GM12878 (cell line): ENCODE results near the gene SV2B. TPM values are rescaled to one million over a fixed set of nuclear protein-coding genes. Genes with fewer than 3 reads are reported as not detected.

Experiments used
- ATAC-seq: fragments of 200-7000 bp; cut with Tn5 transposase; 3 replicates; pipeline ENCODE4 v1.9.1; 2020; ENCODE audit warnings: mild to moderate bottlenecking, moderate library complexity
- BruUV-seq: library from RNA; stranded (reverse); fragments of 400-500 nt; replicated peaks from 2 replicates; lab custom pipeline; 2021; lab: Mats Ljungman, UMichigan
- CTCF ChIA-PET: fragments of 300-600 bp; sonication (Branson Sonifier 250); formaldehyde crosslinking; extraction: SDS; loops from one replicate; lab custom pipeline; 2021; ENCODE audit warnings: inconsistent platforms; lab: Yijun Ruan, JAX
- POLR2A ChIA-PET: fragments of 350-600 bp; formaldehyde crosslinking; extraction: SDS; loops from one replicate; lab custom pipeline; 2021; ENCODE audit warnings: inconsistent platforms; lab: Charles Lee
- RAD21 ChIA-PET: fragments of 300-600 bp; sonication (Branson Sonifier 250); formaldehyde crosslinking; loops from one replicate; lab custom pipeline; 2023; ENCODE audit warnings: antibody characterized with exemption; ENCODE audit not compliant: unreplicated experiment; lab: Charles Lee
- SMC1A ChIA-PET: fragments of 300-600 bp; sonication (Branson Sonifier 250); formaldehyde crosslinking; loops from one replicate; lab custom pipeline; 2023; ENCODE audit not compliant: unreplicated experiment, uncharacterized antibody; lab: Charles Lee
- DNase-seq: peaks from one replicate; pipeline ENCODE4 v3.0.0-alpha.2; 2011; ENCODE audit warnings: low read depth, low spot score
- FAIRE-seq: peaks from 3 replicates; lab custom pipeline; 2011; peaks lifted over from hg19 to GRCh38; lab: Jason Lieb, UNC
- H2AFZ ChIP-seq: 2 replicates; pipeline ENCODE4 v1.6.0; 2011; ENCODE audit warnings: low read depth, low read length, control low read depth; ENCODE audit not compliant: control insufficient read depth
- H3K27ac ChIP-seq: 2 replicates; pipeline ENCODE4 v1.5.1; 2011; ENCODE audit warnings: control low read depth; ENCODE audit not compliant: control insufficient read depth, insufficient read depth
- H3K27me3 ChIP-seq, 2 experiments: replicated peaks in 1 of 2; 2 replicates each; pipeline versions ENCODE4 v1.6.0 to v1.6.1; 2011; ENCODE audit warnings: low read length in 1 of 2; ENCODE audit not compliant: control insufficient read depth in 2 of 2, insufficient read depth in 2 of 2
- H3K36me3 ChIP-seq, 2 experiments: 2 replicates each; pipeline ENCODE4 v1.5.1; 2011; ENCODE audit warnings: low read length in 1 of 2; ENCODE audit not compliant: control insufficient read depth in 2 of 2, insufficient read depth in 2 of 2
- H3K4me1 ChIP-seq: 2 replicates; pipeline ENCODE4 v1.6.1; 2011; ENCODE audit warnings: mild to moderate bottlenecking, low read length, moderate library complexity, mixed read lengths; ENCODE audit not compliant: control insufficient read depth, insufficient read depth
- H3K4me2 ChIP-seq: 2 replicates; pipeline ENCODE4 v1.6.0; 2011; ENCODE audit warnings: control low read depth; ENCODE audit not compliant: control insufficient read depth, insufficient read depth
- H3K4me3 ChIP-seq: fragments of 200-600 bp; sonication (generic); 2 replicates; pipeline ENCODE4 v1.5.1; 2016
- H3K79me2 ChIP-seq: 2 replicates; pipeline ENCODE4 v1.6.0; 2011; ENCODE audit warnings: low read length; ENCODE audit not compliant: control insufficient read depth, insufficient read depth
- H3K9ac ChIP-seq: 2 replicates; pipeline ENCODE4 v1.8.0; 2011; ENCODE audit warnings: low read length, control low read depth, mixed read lengths; ENCODE audit not compliant: control insufficient read depth, insufficient read depth
- H3K9me3 ChIP-seq: replicated peaks from 3 replicates; pipeline ENCODE4 v1.5.1; 2011; ENCODE audit warnings: mild to moderate bottlenecking, low read length; ENCODE audit not compliant: control insufficient read depth, insufficient read depth
- H4K20me1 ChIP-seq: 2 replicates; pipeline ENCODE4 v1.6.0; 2011; ENCODE audit not compliant: control insufficient read depth, insufficient read depth
- ATF7 ChIP-seq: fragments of 450-650 bp; IDR thresholded peaks from 2 replicates; pipeline ENCODE4 v1.6.1; 2016; ENCODE audit warnings: low read depth, mild to moderate bottlenecking
- EZH2 ChIP-seq: IDR thresholded peaks from 2 replicates; pipeline ENCODE4 v1.6.1; 2012; ENCODE audit warnings: low read depth, mild to moderate bottlenecking, control low read depth, inconsistent platforms, low read length, borderline replicate concordance; ENCODE audit not compliant: control insufficient read depth
- KLF5 ChIP-seq: fragments of 450-650 bp; IDR thresholded peaks from 2 replicates; pipeline ENCODE4 v1.6.1; 2014; ENCODE audit warnings: mild to moderate bottlenecking; ENCODE audit not compliant: partially characterized antibody
- NFIC ChIP-seq: IDR thresholded peaks from 2 replicates; pipeline ENCODE4 v1.6.1; 2012; ENCODE audit warnings: low read depth, mild to moderate bottlenecking, inconsistent platforms, low read length, moderate library complexity
- NR2C2 ChIP-seq: IDR thresholded peaks from 2 replicates; pipeline ENCODE4 v1.6.1; 2011; ENCODE audit warnings: borderline replicate concordance, low read depth; ENCODE audit not compliant: control insufficient read depth, insufficient read length
- PAX5 ChIP-seq: IDR thresholded peaks from 2 replicates; pipeline ENCODE4 v1.6.1; 2011; ENCODE audit warnings: low read depth, low read length, borderline replicate concordance
- TBL1XR1 ChIP-seq: IDR thresholded peaks from 2 replicates; pipeline ENCODE4 v1.6.1; 2012; ENCODE audit warnings: low read depth, low read length, improper control_type of control experiment
- YY1 ChIP-seq: IDR thresholded peaks from 2 replicates; pipeline ENCODE4 v1.6.1; 2011; ENCODE audit warnings: low read depth, mild to moderate bottlenecking, low read length
- WGBS: methylation state at CpG from one replicate; pipeline ENCODE4 v1.1.6; 2016; ENCODE audit warnings: low lambda C conversion rate; ENCODE audit not compliant: insufficient replicate concordance, insufficient coverage; ENCODE audit errors: missing lambda C conversion rate; 5-methylcytosine and 5-hydroxymethylcytosine counted together
- in situ Hi-C: fragments of 300-500 bp; cut with MboI; formaldehyde crosslinking; loops from 9 replicates; pipeline ENCODE4 v1.14.3; 2018; ENCODE audit warnings: mixed read lengths
- intact Hi-C: fragments of 100-400 bp; cut with micrococcal nuclease; formaldehyde crosslinking; loops from one replicate; pipeline ENCODE4 v1.14.2; 2022; ENCODE audit not compliant: unreplicated experiment
- polyA plus RNA-seq, 11 experiments: library from polyadenylated mRNA; depleted of rRNA in 4 of 11; unstranded in 6 of 11; stranded (reverse) in 5 of 11; fragments of >200 nt; fragmentation: Nextera tagmentation in 4 of 11; fragmentation: Illumina TruSeq in 1 of 11; extraction: Ambion mirVana in 4 of 11; extraction: Trizol in 1 of 11; gene quantifications; 1 replicate in 1 of 11; 2 replicates in 10 of 11; pipeline versions ENCODE4 v1.2.1 to v1.2.3, GENCODE V29; 2011 to 2016; ENCODE audit warnings: inconsistent platforms in 2 of 11, missing spikeins in 2 of 11, low read depth in 1 of 11
- total RNA-seq, 4 experiments: library from RNA; depleted of rRNA in 3 of 4; stranded (reverse); fragments of >200 nt in 3 of 4; fragmentation: Illumina TruSeq in 1 of 4; extraction: Trizol in 1 of 4; gene quantifications; 2 replicates each; pipeline versions ENCODE4 v1.2.1 to v1.2.3, GENCODE V29; 2013 to 2021
- TF ChIP-seq, protein P1 (sequence below): fragments of 450-650 bp; IDR thresholded peaks from 2 replicates; pipeline ENCODE4 v1.6.1; 2017; ENCODE audit warnings: mild to moderate bottlenecking, low read depth, inconsistent platforms; ENCODE audit not compliant: poor library complexity, severe bottlenecking
- TF ChIP-seq, protein P2 (sequence below): IDR thresholded peaks from 2 replicates; pipeline ENCODE4 v1.6.1; 2011; ENCODE audit warnings: low read depth, mild to moderate bottlenecking, low read length, moderate library complexity, borderline replicate concordance; ENCODE audit errors: extremely low read depth
- TF ChIP-seq, protein P3 (sequence below): fragments of 450-650 bp; IDR thresholded peaks from 2 replicates; pipeline ENCODE4 v1.6.1; 2016; ENCODE audit warnings: mild to moderate bottlenecking
- TF ChIP-seq, protein P4 (sequence below): IDR thresholded peaks from 2 replicates; pipeline ENCODE4 v1.6.1; 2011; ENCODE audit warnings: low read depth, low read length, improper control_type of control experiment, borderline replicate concordance

Gene SV2B
- total and polyA plus RNA-seq, 10 of the 15 experiments (the other 5 are each of a cell fraction or from before 2014, with no cell fraction given) = 0.03 to 1.7 (median 1.3) TPM

DNA sequence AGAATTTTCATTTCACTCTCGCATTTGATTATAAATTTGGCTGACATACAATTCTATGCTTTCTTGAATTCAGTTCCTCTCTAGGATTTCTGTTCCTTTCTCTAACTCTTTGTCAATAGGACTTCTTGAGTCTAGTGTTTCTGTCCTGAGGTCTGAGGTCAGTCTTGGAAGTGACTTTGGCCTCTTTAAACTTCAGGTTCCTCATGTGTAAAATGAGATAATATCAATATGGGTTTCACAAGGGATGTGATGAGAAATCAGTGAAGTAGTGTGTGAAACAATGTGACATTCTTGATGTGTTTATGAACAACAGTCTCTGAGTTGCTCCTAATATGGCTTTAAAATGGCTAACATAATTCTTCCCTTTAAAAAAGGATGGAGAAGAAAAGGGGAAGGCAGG, 92.2 kb downstream of the SV2B start (continued):
- TF ChIP-seq, protein P1, sequence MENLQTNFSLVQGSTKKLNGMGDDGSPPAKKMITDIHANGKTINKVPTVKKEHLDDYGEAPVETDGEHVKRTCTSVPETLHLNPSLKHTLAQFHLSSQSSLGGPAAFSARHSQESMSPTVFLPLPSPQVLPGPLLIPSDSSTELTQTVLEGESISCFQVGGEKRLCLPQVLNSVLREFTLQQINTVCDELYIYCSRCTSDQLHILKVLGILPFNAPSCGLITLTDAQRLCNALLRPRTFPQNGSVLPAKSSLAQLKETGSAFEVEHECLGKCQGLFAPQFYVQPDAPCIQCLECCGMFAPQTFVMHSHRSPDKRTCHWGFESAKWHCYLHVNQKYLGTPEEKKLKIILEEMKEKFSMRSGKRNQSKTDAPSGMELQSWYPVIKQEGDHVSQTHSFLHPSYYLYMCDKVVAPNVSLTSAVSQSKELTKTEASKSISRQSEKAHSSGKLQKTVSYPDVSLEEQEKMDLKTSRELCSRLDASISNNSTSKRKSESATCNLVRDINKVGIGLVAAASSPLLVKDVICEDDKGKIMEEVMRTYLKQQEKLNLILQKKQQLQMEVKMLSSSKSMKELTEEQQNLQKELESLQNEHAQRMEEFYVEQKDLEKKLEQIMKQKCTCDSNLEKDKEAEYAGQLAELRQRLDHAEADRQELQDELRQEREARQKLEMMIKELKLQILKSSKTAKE = no peak
- TF ChIP-seq NFIC (peak; percentile 76; the same call in 1 of the 2 replicates), PAX5 (no peak), YY1 (no peak)
- TF ChIP-seq, protein P2, sequence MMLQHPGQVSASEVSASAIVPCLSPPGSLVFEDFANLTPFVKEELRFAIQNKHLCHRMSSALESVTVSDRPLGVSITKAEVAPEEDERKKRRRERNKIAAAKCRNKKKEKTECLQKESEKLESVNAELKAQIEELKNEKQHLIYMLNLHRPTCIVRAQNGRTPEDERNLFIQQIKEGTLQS = no peak
- TF ChIP-seq, protein P3, sequence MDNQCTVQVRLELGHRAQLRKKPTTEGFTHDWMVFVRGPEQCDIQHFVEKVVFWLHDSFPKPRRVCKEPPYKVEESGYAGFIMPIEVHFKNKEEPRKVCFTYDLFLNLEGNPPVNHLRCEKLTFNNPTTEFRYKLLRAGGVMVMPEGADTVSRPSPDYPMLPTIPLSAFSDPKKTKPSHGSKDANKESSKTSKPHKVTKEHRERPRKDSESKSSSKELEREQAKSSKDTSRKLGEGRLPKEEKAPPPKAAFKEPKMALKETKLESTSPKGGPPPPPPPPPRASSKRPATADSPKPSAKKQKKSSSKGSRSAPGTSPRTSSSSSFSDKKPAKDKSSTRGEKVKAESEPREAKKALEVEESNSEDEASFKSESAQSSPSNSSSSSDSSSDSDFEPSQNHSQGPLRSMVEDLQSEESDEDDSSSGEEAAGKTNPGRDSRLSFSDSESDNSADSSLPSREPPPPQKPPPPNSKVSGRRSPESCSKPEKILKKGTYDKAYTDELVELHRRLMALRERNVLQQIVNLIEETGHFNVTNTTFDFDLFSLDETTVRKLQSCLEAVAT = no peak
- TF ChIP-seq, all 136 proteins: peak for 6

DNA sequence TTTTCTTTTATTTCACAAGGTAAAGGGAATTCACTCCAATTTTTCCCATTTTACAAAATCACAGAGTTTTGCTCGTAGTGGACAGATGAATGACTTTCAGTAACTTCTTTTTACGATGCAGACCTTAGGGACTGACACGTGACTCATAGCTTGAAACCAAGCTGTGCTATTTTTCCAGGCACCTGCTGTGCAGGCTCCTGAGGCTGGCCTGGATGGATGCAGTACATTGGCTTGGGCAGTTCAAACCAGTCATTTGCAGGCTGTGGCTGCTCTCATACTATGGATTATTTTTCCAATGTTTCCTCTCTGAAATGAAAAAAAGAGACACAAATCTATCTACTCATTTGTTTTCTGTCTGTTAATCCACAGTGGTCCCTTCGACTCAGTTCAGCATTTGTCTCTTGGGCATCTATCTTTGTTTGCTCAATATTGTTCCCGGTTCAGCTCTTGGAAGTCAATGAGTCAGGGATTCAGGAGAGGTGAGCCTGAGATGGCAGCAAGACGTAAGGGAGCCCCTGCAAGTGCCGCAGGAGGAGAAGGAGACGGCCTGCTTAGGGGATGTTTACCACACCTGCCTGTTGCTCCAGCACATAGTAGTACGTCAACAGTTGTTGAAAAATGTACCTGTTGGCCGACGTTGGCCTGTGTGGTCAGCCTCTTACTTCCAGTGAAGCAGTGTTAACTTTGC, 92.8 kb downstream of the SV2B start:
- intact Hi-C loops (no loop called here), in situ Hi-C loops (no loop called here)
- no peak overlapping the region for H2AFZ ChIP-seq
- H4K20me1 ChIP-seq = no peaks in the 10 kb centered on the region
- TF ChIP-seq ATF7 = no peak
- TF ChIP-seq KLF5 = no peak
- TF ChIP-seq NFIC = peak; percentile 23; the same call in 1 of the 2 replicates
- TF ChIP-seq EZH2 = no peak
- no peak for TF ChIP-seq NR2C2
- no peak for TF ChIP-seq TBL1XR1
- TF ChIP-seq, protein P4, sequence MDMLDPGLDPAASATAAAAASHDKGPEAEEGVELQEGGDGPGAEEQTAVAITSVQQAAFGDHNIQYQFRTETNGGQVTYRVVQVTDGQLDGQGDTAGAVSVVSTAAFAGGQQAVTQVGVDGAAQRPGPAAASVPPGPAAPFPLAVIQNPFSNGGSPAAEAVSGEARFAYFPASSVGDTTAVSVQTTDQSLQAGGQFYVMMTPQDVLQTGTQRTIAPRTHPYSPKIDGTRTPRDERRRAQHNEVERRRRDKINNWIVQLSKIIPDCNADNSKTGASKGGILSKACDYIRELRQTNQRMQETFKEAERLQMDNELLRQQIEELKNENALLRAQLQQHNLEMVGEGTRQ = no peak
- FAIRE-seq (no peak), DNase-seq (no peak), ATAC-seq (no peak)
- H3K4me1 ChIP-seq = no peaks in the 10 kb centered on the region
- no peaks in the 10 kb centered on the region for H3K27me3 ChIP-seq
- no TSS peak for BruUV-seq
- H3K27ac ChIP-seq = no peak overlapping the region
- ChIA-PET CTCF (no interaction called here), RAD21 (no interaction called here), POLR2A (no interaction called here), SMC1A (no interaction called here)
- H3K4me3 ChIP-seq = no peak overlapping the region
- 27% methylated on average over 11 of the region's 11 CpGs for WGBS
- no peak overlapping the region for H3K9ac ChIP-seq
- no peaks in the 10 kb centered on the region for H3K79me2 ChIP-seq
- H3K36me3 ChIP-seq = no peaks in the 10 kb centered on the region
- no peak overlapping the region for H3K4me2 ChIP-seq
- H3K9me3 ChIP-seq = no peaks in the 10 kb centered on the region
